Esophagus squamous epithelium (tissue), 4 donors: Measurements from ENCODE around the gene RNU6-9.

Source experiments
- POLR2A ChIP-seq, 4 donors: fragments of 450-650 bp; IDR thresholded peaks; one replicate each; pipeline ENCODE4 v1.6.1; 2017; ENCODE audit warnings: antibody characterized with exemption in 4 of 4, mild to moderate bottlenecking in 4 of 4, moderate library complexity in 3 of 4
- TF ChIP-seq, protein P1 (sequence below), 6 experiments: fragments of 450-650 bp in 4 of 6; fragments of 200-600 bp in 2 of 6; sonication (generic) in 2 of 6; IDR thresholded peaks; one replicate each; pipeline ENCODE4 v1.5.1; 2016 to 2019; ENCODE audit warnings: antibody characterized with exemption in 6 of 6, mild to moderate bottlenecking in 4 of 6, moderate library complexity in 4 of 6

DNA sequence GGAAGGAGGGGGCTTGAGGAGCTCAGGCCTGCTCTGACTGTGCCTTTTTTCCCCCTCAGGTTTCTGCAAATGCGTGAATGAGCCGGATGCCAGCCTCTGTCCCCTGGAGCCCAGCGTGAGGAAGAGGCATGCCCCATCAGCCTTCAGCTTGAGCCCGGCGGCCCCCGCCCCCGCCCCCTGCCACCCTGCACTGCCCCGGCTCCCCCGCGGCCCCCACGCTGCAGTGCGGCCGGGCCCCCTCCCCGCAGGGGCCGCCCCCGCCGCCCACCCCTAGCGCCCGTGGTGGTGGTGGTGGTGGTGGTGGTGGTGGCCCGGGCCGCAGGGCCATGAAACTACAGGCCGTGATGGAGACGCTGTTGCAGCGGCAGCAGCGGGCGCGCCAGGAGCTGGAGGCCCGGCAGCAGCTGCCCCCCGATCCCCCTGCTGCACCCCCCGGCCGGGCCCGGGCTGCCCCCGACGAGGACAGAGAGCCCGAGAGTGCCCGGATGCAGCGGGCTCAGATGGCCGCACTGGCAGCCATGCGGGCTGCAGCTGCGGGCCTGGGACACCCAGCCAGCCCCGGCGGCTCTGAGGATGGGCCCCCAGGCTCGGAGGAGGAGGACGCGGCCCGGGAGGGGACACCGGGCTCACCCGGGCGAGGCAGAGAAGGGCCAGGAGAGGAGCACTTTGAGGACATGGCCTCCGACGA, 36.1 kb downstream of the RNU6-9 start:
- TF ChIP-seq, protein P1, sequence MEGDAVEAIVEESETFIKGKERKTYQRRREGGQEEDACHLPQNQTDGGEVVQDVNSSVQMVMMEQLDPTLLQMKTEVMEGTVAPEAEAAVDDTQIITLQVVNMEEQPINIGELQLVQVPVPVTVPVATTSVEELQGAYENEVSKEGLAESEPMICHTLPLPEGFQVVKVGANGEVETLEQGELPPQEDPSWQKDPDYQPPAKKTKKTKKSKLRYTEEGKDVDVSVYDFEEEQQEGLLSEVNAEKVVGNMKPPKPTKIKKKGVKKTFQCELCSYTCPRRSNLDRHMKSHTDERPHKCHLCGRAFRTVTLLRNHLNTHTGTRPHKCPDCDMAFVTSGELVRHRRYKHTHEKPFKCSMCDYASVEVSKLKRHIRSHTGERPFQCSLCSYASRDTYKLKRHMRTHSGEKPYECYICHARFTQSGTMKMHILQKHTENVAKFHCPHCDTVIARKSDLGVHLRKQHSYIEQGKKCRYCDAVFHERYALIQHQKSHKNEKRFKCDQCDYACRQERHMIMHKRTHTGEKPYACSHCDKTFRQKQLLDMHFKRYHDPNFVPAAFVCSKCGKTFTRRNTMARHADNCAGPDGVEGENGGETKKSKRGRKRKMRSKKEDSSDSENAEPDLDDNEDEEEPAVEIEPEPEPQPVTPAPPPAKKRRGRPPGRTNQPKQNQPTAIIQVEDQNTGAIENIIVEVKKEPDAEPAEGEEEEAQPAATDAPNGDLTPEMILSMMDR (IDR thresholded peaks at IDR 0.05) = no peak
- no peak for TF ChIP-seq POLR2A (IDR thresholded peaks at IDR 0.05)
